SKM-1 (cell line): ENCODE results near the gene SCUBE3.

Source experiments
- DNase-seq: peaks from one replicate; lab custom pipeline; 2025; ENCODE audit not compliant: unreplicated experiment; lab: John Stamatoyannopoulos, UW

The SCUBE3 gene

DNA sequence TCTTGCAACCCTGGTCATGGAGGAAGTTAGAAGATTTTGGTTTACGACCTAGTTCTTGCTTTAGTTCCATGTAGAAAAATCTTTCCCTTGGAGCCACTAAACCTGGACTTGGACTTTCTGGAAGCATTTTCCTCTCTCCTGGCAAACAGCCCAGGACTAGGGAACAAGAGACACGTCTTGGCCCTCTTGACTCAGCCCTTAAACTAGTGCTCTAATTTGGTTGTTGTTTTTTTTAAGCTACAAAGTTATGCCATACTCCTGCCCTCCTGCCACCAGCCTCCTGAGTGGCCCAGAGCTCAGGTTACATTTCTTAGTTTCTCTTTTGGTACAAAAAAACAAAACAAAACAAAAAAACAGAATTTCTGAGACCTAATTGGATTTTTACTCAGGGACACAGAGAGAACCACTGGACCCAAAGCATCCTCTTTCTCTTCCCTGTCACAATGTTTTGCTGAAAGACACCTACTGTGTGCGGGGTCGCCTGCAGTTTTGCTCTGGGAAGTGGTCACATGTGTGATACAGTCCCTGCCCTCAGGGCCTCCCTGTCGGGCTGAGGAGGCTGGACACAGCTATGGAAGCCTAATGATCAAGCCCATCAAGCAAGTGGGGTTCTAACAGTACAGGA lies 32.3 kb upstream of the SCUBE3 start:
- no peak for DNase-seq

DNA sequence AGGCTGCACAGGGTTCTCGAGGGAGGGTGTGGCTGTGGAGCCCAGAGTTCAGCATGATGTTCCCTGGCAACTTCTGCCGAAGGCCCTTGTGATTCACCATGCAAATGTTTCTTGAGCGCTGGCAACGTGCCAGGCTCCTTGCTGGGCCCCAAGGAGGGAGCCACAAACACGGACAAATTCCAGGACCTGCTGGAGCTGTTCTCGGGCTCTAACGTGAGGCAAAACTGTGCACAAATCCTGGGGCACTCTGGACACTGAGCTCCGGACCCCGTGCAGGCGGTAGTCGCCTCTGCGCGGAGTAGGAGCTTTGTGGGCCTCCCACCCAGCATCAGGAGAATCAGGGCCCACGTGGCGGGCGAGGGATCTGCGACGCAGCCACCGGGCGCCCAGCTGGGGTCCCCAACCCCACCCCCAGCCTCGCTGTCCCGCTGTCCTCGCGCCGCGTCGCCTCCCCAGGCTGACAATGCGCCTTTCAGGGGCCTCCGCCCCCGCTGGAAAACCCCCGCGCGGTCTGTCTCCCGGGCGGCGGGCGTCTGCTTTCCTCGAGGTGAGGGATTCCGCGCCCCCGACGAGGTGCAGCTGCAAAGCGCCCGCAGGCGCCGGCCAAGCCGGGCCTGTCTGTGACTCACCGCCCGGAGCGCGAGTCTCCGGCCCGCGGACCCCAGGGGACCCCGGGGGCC lies 31.7 kb upstream of the SCUBE3 start:
- DNase-seq: no peak

DNA sequence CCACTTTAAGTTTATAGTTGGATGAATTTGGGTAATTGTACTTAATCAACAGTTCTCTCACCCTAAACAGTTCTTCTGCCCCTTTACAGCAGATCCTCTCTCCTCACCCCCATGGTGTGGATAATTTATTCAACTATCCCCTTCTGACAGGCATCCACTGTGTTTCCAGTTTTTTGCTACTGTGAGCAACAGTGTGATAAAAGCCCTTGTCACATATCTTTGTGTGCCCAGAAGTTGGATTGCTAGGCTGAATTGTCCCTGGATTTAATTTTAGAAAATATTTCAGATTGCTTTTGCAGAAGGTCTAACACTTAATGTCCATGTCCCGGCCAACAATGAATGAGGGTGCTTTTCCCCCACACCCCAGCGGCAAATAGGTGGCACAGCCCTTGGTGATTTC lies 30.5 kb upstream of the SCUBE3 start:
- no peak for DNase-seq

DNA sequence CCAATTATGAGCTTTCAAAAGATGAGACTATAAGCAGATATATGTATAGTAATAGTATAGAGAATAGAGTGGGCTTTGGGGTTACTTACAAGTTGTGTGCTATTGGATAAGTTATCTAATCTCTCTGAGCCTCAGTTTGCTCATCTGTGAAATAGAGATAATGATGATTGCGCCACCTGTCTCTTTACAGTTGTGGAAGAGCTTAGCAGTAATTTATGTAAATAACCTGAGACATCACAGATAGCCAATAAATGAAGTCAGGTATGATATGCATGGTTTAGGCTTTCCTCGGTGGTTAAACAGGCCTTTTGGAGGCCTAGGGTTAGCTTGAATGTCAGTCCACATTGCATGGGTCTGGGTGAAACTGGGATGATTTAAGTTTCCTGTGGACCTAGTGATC lies 29.8 kb upstream of the SCUBE3 start:
- DNase-seq: no peak

DNA sequence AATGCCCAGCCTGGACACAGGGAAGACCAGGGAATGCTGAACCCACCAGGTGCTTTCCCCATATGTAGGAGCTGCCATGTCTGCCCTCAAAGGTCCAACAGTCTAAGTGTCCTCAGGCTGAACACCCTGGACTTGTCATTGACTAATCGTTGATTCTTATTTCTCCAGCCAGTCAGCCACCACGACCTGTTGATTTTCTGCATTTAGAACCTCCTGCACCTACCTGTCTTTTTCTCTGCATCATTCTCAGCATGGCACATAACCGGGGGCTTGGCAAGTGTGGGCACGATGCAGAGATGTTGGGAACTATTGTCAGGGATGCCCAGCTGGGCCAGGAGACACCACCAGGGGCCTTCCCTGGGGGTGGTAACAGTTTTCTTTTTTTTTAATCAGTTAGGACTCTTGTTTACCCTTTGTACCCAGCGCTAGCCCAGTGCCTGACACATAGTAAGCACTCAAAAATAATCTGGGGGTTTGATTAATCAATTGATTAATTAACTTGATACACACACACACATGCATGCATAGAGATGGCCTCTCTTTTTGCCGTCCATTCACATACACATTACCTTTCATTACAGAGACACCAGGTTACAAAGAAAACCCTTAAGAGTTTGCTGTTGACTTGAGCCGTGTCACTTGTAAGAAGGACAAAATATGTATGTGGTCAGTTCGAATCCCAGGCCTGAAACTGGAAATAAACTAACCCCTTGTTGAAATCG lies 29.0 kb upstream of the SCUBE3 start:
- DNase-seq: no peak

DNA sequence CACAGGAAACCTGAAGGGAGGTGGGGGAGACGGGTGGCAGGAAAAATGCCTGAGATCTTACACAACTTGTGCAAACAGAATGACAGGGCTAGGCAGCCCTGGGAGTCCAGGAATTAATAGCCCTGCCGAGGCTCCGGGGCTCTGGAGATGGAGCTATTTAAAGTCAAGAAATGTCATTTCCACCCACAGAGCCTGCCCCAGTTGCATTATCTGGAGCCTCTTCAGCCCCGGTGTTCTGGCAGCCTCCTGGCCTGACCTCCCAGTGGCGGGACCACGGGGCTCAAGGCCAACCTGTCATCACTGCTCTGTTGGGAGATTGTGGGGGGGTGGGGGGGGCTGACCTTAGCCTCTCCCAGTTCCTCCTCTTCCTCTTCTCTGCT lies 28.5 kb upstream of the SCUBE3 start:
- no peak for DNase-seq

DNA sequence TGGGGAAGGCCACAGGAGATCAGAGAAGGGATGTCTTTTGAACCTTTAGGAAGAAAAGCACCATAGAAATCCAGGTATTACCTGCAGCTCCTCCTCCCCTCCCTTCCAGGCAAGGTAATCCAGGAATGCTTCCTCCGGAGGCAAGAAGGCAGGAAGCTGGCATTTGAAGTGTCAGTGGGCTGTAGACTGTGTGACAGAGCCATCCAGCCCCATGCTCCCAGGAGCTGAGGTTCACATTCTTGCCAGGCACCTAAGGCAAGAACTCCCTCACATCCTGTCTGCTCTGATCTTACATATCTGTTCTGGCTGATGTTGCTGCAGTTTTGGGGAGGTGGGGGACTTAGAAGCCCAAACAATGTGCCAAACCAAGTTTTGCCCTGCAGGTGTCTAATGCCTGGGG lies 27.8 kb upstream of the SCUBE3 start:
- DNase-seq: no peak

DNA sequence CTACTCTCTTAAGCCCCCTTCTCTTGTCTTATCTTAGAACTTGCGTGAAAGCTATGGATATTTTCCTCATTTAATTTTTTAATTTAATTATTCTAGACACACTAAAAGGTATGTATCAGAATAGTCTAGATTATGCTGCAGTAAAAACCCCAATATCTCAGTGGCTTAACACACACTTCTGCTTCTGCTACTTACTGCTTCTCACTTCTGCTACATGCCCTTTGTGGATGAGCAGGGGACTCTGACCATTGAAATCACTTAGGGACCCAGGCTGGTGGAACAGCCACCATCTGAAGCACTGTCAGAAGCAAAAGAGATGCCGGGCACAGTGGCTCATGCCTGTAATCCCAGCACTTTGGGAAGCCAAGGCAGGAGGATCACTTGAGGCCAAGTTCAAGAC lies 27.2 kb upstream of the SCUBE3 start:
- no peak for DNase-seq

DNA sequence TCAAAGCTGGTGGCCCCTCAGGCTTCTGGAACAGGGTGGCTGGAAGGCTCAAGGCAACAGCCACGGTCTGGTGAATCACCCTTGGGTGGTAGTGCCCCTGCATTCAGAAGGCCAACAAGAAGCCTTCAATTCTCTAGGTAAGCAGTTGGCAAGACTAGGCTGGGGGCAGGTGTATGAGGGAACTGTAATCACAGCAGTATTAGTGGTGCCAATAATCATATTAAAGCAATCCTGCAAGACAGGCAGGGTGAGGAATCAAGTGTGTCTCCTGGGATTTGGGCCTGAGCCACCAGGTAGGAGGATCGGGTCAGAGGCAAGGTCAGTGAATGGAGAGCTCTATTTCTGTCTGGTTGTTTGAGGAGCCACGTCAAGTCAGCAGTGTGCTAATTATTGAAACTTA lies 24.9 kb upstream of the SCUBE3 start:
- no peak for DNase-seq

DNA sequence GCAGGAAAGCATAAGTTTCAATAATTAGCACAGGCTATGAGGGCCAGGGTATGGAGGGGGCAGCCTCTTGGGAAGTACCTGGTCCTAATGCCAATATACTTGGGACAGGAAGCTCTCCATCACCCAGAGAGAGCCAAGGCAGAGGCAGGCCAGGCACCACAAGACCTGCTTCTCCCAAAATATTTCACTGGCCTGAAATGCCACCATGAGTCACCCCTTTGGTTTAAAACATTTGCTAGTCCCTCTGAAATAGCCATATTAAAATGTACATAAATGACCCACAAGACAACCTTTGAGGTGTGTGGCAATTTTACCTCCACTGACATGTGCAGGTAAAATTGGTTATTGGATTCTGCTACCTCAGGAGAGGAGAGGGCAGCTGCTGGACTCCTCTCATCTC lies 23.4 kb upstream of the SCUBE3 start:
- DNase-seq: no peak

DNA sequence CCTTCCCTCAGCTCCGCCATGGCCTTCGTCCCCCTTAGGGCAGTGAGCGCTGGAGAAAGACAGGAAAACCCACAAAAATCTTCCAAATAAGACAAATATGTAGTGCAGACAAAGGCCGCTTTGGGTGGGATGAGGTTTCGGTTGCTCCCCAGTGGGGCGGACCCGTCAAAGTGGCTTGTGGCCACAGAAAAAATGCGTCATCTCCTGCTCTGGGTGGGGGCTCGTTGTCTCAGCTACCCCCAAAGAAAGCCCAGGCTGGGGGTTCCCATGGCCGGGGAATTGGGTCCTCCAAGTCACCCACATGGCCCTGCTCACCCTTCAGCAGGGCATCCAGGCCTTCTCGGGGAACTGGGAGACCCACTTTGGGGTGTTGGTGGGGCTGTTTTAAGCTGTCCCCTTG lies 21.9 kb upstream of the SCUBE3 start:
- DNase-seq: no peak

DNA sequence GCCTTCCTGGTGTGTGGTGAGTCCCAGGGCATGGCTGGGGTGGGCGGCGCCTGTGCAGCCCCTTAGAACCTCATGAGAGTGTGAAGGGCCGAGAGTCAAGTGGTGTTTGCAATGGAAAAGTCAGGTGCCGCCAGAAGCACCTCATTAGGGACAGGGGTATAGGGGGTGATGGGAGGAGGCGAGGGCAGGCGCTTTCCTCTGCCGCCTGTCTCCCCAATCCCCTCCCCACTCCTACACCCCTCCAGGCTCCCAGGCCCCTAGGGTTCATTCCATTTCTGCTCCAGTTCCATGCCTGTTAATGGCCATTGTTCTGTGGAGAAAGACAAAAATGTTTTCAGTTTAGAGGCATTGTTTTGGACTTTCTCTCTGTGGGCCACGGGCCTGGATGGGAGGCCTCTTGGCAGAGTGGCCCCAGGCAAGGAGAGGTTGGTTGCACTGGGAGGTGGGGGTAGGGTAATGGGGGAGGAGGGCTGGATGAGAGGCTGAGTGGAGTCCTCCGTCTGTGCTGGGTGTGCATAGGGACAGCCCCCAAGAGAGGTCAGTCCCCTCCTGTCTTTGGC lies 21.4 kb upstream of the SCUBE3 start:
- no peak for DNase-seq

DNA sequence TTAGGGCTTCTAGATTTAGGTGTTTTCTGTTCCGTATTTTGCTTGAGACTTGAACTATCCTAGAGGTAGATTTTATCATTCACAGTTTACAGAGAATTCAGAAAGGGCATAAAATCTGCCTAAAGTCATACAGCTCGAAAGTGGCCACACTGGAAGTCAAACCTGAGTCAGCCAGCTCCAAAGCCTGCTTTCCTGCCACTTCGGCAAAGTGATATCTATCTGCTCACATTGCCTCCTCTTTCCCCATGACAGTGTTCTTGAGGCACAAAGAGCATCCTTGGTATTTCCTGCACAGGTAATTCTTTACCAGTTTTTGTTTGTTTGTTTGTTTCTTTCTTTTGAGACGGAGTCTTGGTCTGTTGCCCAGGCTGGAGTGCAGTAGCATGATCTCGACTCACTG lies 19.4 kb upstream of the SCUBE3 start:
- no peak for DNase-seq

DNA sequence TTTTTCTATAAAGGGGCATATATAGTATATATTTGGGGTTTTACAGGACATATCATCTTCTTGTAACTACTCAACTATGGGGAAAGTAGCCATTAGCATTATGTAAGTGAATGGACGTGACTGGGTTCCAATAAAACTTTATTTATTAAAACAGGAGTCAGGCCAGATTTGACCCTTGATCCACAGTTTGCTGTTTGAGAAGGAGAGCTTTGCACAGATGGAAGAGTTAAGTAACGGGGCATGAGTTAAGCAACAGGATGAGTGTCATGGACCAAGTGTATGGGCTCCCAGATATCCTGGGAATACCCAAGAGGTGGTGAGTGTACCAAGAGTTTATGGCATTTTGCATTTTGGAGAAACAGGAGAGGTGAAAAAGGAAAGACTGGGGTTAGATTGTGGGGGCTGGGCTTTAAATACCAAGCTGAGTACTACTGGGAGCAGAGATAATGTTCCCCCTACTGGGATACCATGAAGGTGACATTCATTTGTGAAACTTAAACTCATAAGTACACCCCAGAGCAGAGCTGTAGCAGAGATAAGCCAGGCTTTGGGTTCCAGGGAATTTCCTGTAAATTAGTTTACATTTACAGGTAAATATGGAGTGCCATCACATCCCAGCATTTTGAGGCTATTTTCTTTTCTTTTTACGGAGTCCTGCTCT lies 18.5 kb upstream of the SCUBE3 start:
- no peak for DNase-seq

DNA sequence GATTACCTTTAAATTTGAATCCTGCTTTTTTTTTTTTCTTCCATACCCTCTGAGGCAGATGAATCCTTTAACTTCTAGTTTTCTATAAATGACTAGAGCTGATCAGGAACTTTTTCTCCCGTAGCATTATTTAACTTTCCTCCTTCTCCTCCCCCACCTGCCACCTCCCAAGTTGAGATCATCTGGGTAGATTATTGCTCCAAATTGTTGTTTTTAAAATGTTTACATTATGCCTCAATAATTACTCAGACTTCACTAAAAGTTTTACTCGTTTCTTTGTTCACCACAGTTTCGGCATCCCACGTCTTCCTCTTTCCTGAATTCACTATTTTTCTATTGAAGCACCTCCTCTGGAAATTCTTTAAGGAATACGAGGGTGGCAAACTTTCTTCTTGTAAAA lies 16.6 kb upstream of the SCUBE3 start:
- DNase-seq: no peak

DNA sequence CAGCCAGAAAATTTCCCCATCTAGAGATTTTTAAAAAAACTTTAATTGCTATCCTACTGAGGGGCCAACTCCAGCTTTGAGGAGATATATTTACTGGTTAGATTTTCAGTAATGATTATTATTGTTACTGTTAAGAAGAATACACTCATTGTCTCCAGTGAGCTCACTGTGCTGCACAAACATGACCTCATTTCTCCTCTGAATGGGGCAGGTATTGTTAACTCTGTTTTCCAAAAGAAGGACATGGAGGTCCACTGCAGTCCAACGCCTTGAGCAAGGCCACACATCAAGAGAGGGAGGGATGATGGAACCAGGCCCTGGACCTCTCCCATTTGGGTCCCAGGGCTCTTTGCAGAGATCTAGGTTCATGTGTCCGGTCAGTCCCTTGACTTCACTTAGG lies 13.9 kb upstream of the SCUBE3 start:
- DNase-seq: no peak

DNA sequence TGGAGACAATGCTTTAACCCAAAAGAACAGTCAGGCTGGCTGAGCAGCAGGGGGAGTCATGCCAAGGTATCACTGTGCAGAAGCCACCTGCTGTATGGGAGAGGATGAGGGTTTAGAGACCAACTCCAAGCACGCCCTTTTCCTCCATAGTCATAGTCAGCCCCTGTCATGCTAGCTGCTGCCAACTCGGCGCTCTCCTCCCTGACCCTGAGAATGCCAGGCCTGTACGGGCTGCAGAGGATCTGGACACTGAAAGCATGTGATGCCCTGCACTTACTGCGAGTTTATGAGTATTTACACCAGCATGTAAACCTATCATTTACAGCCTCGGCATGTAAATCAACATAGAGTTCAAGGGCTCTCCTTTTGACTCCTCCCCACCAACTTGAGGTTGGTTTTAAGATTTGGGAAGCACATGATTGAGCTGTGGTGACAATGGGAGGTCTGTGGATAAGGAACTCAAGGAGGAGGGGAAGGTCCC lies 11.7 kb upstream of the SCUBE3 start:
- no peak for DNase-seq

DNA sequence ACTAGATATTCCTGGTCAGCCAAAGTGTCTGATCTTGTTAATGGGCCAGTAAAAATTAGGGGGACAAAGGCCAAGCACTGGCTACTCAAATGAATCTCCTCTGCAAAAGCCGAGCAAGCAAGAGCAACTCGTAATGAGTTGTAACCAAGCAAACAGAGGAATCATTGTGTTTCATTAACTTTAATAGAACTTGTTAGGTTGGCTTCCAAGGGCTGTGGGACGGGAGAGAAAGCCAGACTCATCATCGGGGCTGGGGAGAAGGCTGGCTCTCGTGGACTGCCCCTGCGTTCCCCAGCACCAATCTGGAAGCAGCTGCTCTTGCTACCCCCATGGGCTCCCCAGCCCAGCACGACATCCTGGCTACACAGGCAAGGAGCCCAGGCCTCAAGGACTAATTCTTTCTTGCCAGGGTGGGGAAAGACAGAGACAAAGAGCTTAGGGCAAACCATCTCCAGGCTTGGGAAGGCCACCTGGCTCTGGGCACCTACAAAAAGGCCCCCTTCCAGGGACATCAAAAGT lies 10.5 kb upstream of the SCUBE3 start:
- no peak for DNase-seq

DNA sequence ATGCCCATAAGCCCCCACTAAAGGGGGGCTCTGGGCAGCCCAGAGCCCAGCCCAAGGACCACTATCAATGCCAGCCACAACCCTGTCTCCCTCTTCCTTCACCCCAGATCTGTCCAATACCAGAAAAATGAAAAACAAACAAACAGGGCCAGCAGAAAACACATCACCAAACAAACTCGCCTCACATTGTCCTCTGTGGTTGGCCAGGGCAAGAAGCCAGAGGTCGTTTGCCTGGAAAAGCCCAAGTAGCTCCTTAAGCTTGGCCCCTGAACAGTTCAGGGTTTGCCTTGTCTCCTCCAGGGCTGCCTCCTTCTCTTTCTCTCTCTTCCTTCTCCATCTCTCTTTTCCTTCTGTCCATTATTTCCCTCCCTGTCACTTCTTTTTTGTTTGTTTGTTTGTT lies 10.1 kb upstream of the SCUBE3 start:
- DNase-seq: no peak

DNA sequence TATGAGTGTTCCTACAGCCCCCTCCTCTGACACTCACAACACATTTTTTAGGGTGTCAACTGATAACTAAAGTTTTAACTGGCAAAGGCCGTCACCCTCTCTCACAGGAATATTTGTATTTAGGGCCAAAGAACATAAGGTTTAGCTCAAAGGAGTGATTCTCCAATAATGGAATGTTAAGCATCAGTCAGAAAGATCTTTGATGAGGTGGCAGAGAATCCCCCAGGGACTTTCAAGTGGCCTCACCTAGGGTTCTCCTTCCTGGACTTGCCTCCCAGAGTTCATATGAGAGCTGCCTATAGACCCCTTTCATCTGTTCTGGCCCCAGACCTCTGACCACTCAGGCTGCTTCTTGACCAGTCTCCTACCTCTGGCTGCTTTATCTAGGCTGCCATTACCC lies 7.4 kb upstream of the SCUBE3 start:
- no peak for DNase-seq

DNA sequence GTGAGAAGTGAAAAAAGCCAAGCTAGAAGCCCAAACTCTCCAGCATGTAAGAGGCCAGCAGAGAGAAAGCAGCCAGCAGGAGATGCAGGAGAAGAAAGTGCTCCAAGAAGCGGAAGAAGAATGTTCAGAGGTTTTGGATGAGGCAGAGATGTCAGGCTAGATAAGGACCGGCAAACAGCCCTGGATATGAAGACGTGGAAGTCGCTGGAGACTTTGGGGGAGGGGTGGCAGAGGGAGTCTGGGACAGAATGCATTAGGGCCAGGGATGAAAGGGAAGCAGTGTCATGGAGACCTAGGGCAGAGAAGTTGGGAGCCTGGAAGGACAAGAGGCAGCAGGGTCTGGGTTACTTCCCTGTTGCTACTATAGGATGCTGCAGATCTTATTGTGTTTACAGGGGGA lies 5.3 kb upstream of the SCUBE3 start:
- no peak for DNase-seq
